Stromal cell of bone marrow (primary cell): ENCODE data around the gene SLC26A4.

ENCODE experiments used
- DNase-seq: peaks from one replicate; pipeline ENCODE4 v3.0.0-alpha.2; 2012; ENCODE audit warnings: low read depth

The SLC26A4 gene

GRCh38 chr7:107661081-107661864, 645 bp downstream of the SLC26A4 start:
- no peak for DNase-seq

- DNase-seq = no peak
Observed at GRCh38 chr7:107661865-107662379, 1.3 kb downstream of the SLC26A4 start.

GRCh38 chr7:107663196-107663595, 2.6 kb downstream of the SLC26A4 start:
- DNase-seq = no peak

GRCh38 chr7:107666790-107667189, 6.2 kb downstream of the SLC26A4 start:
- DNase-seq = no peak

- no peak for DNase-seq
Observed at GRCh38 chr7:107667341-107667740, 6.7 kb downstream of the SLC26A4 start.

GRCh38 chr7:107668296-107668695, 7.7 kb downstream of the SLC26A4 start:
- no peak for DNase-seq

GRCh38 chr7:107672183-107672582, 11.6 kb downstream of the SLC26A4 start:
- no peak for DNase-seq

GRCh38 chr7:107676249-107676648, 15.6 kb downstream of the SLC26A4 start:
- no peak for DNase-seq

- DNase-seq = no peak
Observed at GRCh38 chr7:107678110-107678753, 17.6 kb downstream of the SLC26A4 start.

- DNase-seq = no peak
Observed at GRCh38 chr7:107680478-107680877, 19.9 kb downstream of the SLC26A4 start.

- DNase-seq = no peak
Observed at GRCh38 chr7:107682886-107683285, 22.3 kb downstream of the SLC26A4 start.

GRCh38 chr7:107684287-107684686, 23.7 kb downstream of the SLC26A4 start:
- DNase-seq = no peak

GRCh38 chr7:107684947-107685463, 24.4 kb downstream of the SLC26A4 start:
- no peak for DNase-seq

GRCh38 chr7:107686816-107687387, 26.3 kb downstream of the SLC26A4 start:
- DNase-seq = no peak

GRCh38 chr7:107687656-107688055, 27.0 kb downstream of the SLC26A4 start:
- no peak for DNase-seq

GRCh38 chr7:107689553-107689952, 28.9 kb downstream of the SLC26A4 start:
- no peak for DNase-seq

- DNase-seq = no peak
Observed at GRCh38 chr7:107690084-107690483, 29.5 kb downstream of the SLC26A4 start.

- no peak for DNase-seq
Observed at GRCh38 chr7:107690611-107691010, 30.0 kb downstream of the SLC26A4 start.

GRCh38 chr7:107691716-107692115, 31.1 kb downstream of the SLC26A4 start:
- peak; percentile 57 for DNase-seq

GRCh38 chr7:107692501-107692900, 31.9 kb downstream of the SLC26A4 start:
- no peak for DNase-seq

- no peak for DNase-seq
Observed at GRCh38 chr7:107693396-107693795, 32.8 kb downstream of the SLC26A4 start.

GRCh38 chr7:107694386-107694785, 33.8 kb downstream of the SLC26A4 start:
- no peak for DNase-seq
